KMS-11 (cell line): Measurements from ENCODE around the gene VARS2.
"Not testable (repeated sequence)": the region's sequence is repeated elsewhere in the genome, so short reads cannot be mapped to it uniquely, and the experiment has no call there.

Experiments
- H2AFZ ChIP-seq: fragments of 200-600 bp; sonication (generic); 2 replicates; pipeline ENCODE4 v1.6.1; 2016; ENCODE audit warnings: antibody characterized with exemption, mixed run types, low read depth
- H3K27ac ChIP-seq: fragments of 200-600 bp; sonication (generic); 2 replicates; pipeline ENCODE4 v1.6.1; 2016; ENCODE audit warnings: mild to moderate bottlenecking, mixed run types
- H3K27me3 ChIP-seq: fragments of 200-600 bp; sonication (generic); 2 replicates; pipeline ENCODE4 v1.6.1; 2017; ENCODE audit warnings: mild to moderate bottlenecking, low read depth, mixed run types, moderate library complexity; ENCODE audit not compliant: insufficient read depth
- H3K36me3 ChIP-seq: fragments of 200-600 bp; sonication (generic); 2 replicates; pipeline ENCODE4 v1.6.1; 2017; ENCODE audit warnings: mild to moderate bottlenecking, mixed run types; ENCODE audit not compliant: insufficient read depth
- H3K4me1 ChIP-seq: fragments of 200-600 bp; sonication (generic); 2 replicates; pipeline ENCODE4 v1.6.1; 2016; ENCODE audit warnings: mild to moderate bottlenecking, low read depth, mixed run types; ENCODE audit not compliant: poor library complexity, severe bottlenecking
- H3K4me2 ChIP-seq: fragments of 200-600 bp; sonication (generic); 2 replicates; pipeline ENCODE4 v1.7.0; 2016; ENCODE audit warnings: mild to moderate bottlenecking, mixed run types
- H3K4me3 ChIP-seq: fragments of 200-600 bp; sonication (generic); IDR thresholded peaks from 2 replicates; pipeline ENCODE4 v1.6.1; 2017; ENCODE audit warnings: low read depth, low read length, mixed read lengths; ENCODE audit not compliant: insufficient read depth
- H3K79me2 ChIP-seq: fragments of 200-600 bp; sonication (generic); 2 replicates; pipeline ENCODE4 v1.6.1; 2016; ENCODE audit warnings: low read depth, mixed run types; ENCODE audit not compliant: insufficient read depth
- H3K9ac ChIP-seq: fragments of 200-600 bp; sonication (generic); 2 replicates; pipeline ENCODE4 v1.6.1; 2016; ENCODE audit warnings: mild to moderate bottlenecking, mixed run types
- H4K20me1 ChIP-seq: fragments of 200-600 bp; sonication (generic); 2 replicates; pipeline ENCODE4 v1.6.1; 2016; ENCODE audit warnings: mild to moderate bottlenecking, mixed run types; ENCODE audit not compliant: insufficient read depth
- TF ChIP-seq, protein P1 (sequence below): fragments of 200-600 bp; sonication (generic); conservative IDR thresholded peaks from 2 replicates; pipeline ENCODE4 v1.6.1; 2017; ENCODE audit warnings: low read depth, mild to moderate bottlenecking, antibody characterized with exemption, low read length, moderate library complexity, mixed read lengths

Gene VARS2

DNA sequence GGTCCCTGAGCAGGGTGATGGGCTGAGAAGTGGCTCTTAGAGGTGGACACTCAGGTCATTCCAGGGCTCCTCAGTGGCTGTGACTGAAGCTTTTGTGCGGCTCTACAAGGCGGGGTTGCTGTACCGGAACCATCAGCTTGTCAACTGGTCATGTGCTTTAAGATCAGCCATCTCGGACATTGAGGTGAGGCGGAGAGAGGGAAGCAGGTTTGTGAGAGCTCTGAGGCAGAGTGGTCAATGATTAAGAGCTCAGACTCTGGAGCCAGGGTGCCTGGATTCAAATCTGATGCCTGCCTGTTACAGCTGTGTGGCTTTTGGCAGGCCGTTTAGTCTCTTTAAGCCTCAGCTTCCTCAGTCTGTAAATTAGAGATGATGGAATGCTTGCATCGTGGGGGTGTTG lies 3.0 kb downstream of the VARS2 start:
- H3K79me2 ChIP-seq: no peaks in the 10 kb centered on the region
- peaks cover 17% of the 10 kb centered on the region for H3K4me1 ChIP-seq
- H3K4me2 ChIP-seq: no peak overlapping the region
- no peak overlapping the region for H3K9ac ChIP-seq
- no peak overlapping the region for H2AFZ ChIP-seq
- no peak overlapping the region for H3K27ac ChIP-seq
- no peaks in the 10 kb centered on the region for H3K27me3 ChIP-seq
- H3K36me3 ChIP-seq: no peaks in the 10 kb centered on the region
- H4K20me1 ChIP-seq: no peaks in the 10 kb centered on the region
- no peak overlapping the region for H3K4me3 ChIP-seq
- TF ChIP-seq, protein P1, sequence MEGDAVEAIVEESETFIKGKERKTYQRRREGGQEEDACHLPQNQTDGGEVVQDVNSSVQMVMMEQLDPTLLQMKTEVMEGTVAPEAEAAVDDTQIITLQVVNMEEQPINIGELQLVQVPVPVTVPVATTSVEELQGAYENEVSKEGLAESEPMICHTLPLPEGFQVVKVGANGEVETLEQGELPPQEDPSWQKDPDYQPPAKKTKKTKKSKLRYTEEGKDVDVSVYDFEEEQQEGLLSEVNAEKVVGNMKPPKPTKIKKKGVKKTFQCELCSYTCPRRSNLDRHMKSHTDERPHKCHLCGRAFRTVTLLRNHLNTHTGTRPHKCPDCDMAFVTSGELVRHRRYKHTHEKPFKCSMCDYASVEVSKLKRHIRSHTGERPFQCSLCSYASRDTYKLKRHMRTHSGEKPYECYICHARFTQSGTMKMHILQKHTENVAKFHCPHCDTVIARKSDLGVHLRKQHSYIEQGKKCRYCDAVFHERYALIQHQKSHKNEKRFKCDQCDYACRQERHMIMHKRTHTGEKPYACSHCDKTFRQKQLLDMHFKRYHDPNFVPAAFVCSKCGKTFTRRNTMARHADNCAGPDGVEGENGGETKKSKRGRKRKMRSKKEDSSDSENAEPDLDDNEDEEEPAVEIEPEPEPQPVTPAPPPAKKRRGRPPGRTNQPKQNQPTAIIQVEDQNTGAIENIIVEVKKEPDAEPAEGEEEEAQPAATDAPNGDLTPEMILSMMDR: no peak

DNA sequence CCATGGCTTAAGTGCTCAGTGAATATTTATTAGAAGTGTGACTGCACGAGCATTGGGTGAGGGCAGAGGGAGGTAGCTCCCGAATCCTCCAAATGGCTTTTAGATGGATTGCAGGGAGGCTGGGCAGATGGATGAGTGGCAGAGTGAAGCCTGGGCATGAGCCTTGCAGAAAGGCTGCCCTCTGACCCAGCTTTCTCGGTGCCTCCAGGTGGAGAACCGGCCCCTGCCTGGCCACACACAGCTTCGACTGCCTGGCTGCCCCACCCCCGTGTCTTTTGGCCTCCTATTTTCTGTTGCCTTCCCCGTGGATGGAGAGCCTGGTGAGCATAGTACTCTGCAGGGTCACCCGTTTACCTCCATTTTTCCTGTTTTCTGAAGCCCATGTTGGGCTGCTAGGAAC lies 3.4 kb downstream of the VARS2 start:
- Histone ChIP-seq H3K9ac (no peak overlapping the region), H3K27me3 (no peaks in the 10 kb centered on the region), H2AFZ (no peak overlapping the region), H3K4me2 (no peak overlapping the region), H3K36me3 (no peaks in the 10 kb centered on the region), H4K20me1 (no peaks in the 10 kb centered on the region), H3K4me1 (peaks cover 17% of the 10 kb centered on the region), H3K79me2 (no peaks in the 10 kb centered on the region), H3K27ac (no peak overlapping the region), H3K4me3 (no peak overlapping the region)
- TF ChIP-seq, protein P1: no peak

DNA sequence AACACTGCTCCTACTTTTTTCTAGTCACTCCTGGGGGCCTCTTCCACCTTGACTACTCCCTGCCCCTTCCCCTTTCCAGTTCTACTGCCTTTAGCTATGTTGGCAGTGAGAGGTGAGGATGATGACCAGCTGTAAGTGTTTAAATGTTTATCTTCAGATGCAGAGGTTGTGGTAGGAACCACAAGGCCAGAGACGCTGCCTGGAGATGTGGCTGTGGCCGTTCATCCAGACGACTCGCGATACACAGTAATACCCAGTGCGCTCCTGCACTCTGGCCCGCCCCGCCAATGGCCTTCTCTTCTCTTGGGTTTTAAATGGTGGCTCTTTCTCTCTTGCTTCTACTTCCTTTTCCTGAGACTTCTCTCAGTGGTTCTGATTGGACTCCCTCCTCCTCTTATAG lies 4.6 kb downstream of the VARS2 start:
- Histone ChIP-seq H3K9ac (no peak overlapping the region), H3K79me2 (no peaks in the 10 kb centered on the region), H3K27me3 (no peaks in the 10 kb centered on the region), H3K4me1 (peaks cover 15% of the 10 kb centered on the region), H3K4me2 (no peak overlapping the region), H4K20me1 (no peaks in the 10 kb centered on the region), H3K27ac (no peak overlapping the region), H3K36me3 (no peaks in the 10 kb centered on the region), H2AFZ (no peak overlapping the region), H3K4me3 (no peak overlapping the region)
- TF ChIP-seq, protein P1: no peak

DNA sequence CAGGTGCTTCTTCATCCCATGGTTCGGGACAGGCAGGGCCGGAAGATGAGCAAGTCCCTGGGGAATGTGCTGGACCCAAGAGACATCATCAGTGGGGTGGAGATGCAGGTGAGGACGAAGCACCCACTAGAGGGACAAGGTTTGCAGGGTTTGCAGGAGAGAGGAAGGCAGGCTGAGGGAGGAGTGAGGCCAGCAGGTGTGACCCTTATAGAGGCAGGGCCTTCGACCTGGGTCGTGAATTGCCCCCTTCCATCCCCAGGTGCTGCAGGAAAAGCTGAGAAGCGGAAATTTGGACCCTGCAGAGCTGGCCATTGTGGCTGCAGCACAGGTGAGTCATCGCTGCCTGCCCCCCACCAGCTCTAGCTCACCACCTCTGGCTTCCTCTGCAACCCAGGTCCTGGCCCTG lies 8.4 kb downstream of the VARS2 start:
- Histone ChIP-seq H3K9ac (no peak overlapping the region), H3K27ac (no peak overlapping the region), H3K27me3 (no peaks in the 10 kb centered on the region), H3K4me1 (no peaks in the 10 kb centered on the region), H3K4me3 (no peak overlapping the region), H2AFZ (no peak overlapping the region), H3K36me3 (no peaks in the 10 kb centered on the region), H4K20me1 (no peaks in the 10 kb centered on the region), H3K79me2 (no peaks in the 10 kb centered on the region), H3K4me2 (no peak overlapping the region)
- TF ChIP-seq, protein P1: no peak

DNA sequence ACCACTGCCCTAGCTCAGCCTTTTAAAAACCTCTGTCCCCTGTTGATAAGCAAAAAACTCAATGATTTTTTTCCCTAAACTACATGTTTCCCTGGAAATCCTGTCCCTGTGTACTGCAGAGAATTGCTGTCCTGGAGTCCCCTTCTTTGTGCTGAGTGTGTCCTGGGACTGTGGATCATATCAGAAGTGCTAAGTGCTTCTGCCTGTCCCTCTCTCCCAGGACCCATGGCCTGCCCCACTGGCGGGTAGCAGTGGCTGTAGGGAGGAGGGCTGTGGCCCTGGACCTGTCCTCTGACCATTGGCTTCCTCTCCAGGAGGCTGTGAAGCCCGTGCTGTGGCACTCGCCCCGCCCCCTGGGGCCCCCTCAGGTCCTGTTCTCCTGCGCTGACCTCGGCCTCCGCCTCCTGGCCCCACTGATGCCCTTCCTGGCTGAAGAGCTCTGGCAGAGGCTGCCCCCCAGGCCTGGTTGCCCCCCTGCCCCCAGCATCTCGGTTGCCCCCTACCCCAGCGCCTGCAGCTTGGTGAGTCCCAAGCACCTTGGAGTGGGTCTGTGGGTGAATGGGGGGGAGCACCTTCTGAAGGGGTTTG lies 10.1 kb downstream of the VARS2 start:
- H3K27me3 ChIP-seq, H3K36me3 ChIP-seq, H2AFZ ChIP-seq, H3K27ac ChIP-seq, H3K4me2 ChIP-seq, H3K4me3 ChIP-seq, H3K79me2 ChIP-seq, H4K20me1 ChIP-seq, H3K9ac ChIP-seq, H3K4me1 ChIP-seq: not testable (repeated sequence)
